ENCODE results near the gene GALNT13. TPM values are rescaled to one million over a fixed set of nuclear protein-coding genes. Genes with fewer than 3 reads are reported as not detected.

GALNT13 gene
- total RNA-seq, 3 donors from 2014 or later, result 0.33 to 17.3 (median 0.44) TPM

GRCh38 chr2:154242687-154243086 is 371.0 kb downstream of the GALNT13 start:
- Histone ChIP-seq H3K4me3 (no peak overlapping the region), H3K27me3 (no peaks in the 10 kb centered on the region), H3K27ac (no peak overlapping the region), H3K4me1 (no peaks in the 10 kb centered on the region), H3K36me3 (no peaks in the 10 kb centered on the region), H3K9me3 (no peaks in the 10 kb centered on the region)
- no peak for DNase-seq (ENCODE audit: low spot score in 2 of 2)
- no peak for TF ChIP-seq POLR2AphosphoS5 (IDR thresholded peaks at IDR 0.05)
- no peak for TF ChIP-seq POLR2A (IDR thresholded peaks at IDR 0.05)
- TF ChIP-seq CTCF (IDR thresholded peaks at IDR 0.05), result no peak
- intact Hi-C loops (cut with DNase I; ENCODE audit: low total_unique reads), result no loop called here

- no peak for DNase-seq (ENCODE audit: low spot score in 2 of 2)
- TF ChIP-seq POLR2AphosphoS5 (IDR thresholded peaks at IDR 0.05), result no peak
- TF ChIP-seq CTCF (IDR thresholded peaks at IDR 0.05), result no peak
- TF ChIP-seq POLR2A (IDR thresholded peaks at IDR 0.05), result no peak
- Histone ChIP-seq H3K36me3 (no peaks in the 10 kb centered on the region), H3K27me3 (no peaks in the 10 kb centered on the region), H3K27ac (no peak overlapping the region), H3K4me1 (no peaks in the 10 kb centered on the region), H3K4me3 (no peak overlapping the region), H3K9me3 (no peaks in the 10 kb centered on the region)
- intact Hi-C loops (cut with DNase I; ENCODE audit: low total_unique reads), result no loop called here
These were observed 372.0 kb downstream of the GALNT13 start for GRCh38 chr2:154243685-154244084.

GRCh38 chr2:154244932-154245331 is 373.2 kb downstream of the GALNT13 start:
- DNase-seq (ENCODE audit: low spot score in 2 of 2), result no peak
- Histone ChIP-seq H3K9me3 (no peaks in the 10 kb centered on the region), H3K36me3 (no peaks in the 10 kb centered on the region), H3K4me1 (no peaks in the 10 kb centered on the region), H3K27ac (no peak overlapping the region), H3K4me3 (no peak overlapping the region), H3K27me3 (no peaks in the 10 kb centered on the region)
- TF ChIP-seq POLR2A (IDR thresholded peaks at IDR 0.05), result no peak
- TF ChIP-seq POLR2AphosphoS5 (IDR thresholded peaks at IDR 0.05), result no peak
- no peak for TF ChIP-seq CTCF (IDR thresholded peaks at IDR 0.05)
- intact Hi-C loops (cut with DNase I; ENCODE audit: low total_unique reads), result no loop called here

- no peak for TF ChIP-seq POLR2AphosphoS5 (IDR thresholded peaks at IDR 0.05)
- no peak for TF ChIP-seq POLR2A (IDR thresholded peaks at IDR 0.05)
- no peak for TF ChIP-seq CTCF (IDR thresholded peaks at IDR 0.05)
- no peak overlapping the region for H3K27ac ChIP-seq
- H3K36me3 ChIP-seq, result no peaks in the 10 kb centered on the region
- intact Hi-C loops (cut with DNase I; ENCODE audit: low total_unique reads), result no loop called here
- no peak overlapping the region for H3K4me3 ChIP-seq
- no peaks in the 10 kb centered on the region for H3K27me3 ChIP-seq
- DNase-seq (ENCODE audit: low spot score in 2 of 2), result no peak
- H3K9me3 ChIP-seq, result no peaks in the 10 kb centered on the region
- H3K4me1 ChIP-seq, result no peaks in the 10 kb centered on the region
These were observed 375.8 kb downstream of the GALNT13 start for GRCh38 chr2:154247503-154247902.

GRCh38 chr2:154256136-154256535 is 384.4 kb downstream of the GALNT13 start:
- Histone ChIP-seq H3K9me3 (no peaks in the 10 kb centered on the region), H3K27me3 (no peaks in the 10 kb centered on the region), H3K27ac (no peak overlapping the region), H3K36me3 (no peaks in the 10 kb centered on the region), H3K4me1 (no peaks in the 10 kb centered on the region), H3K4me3 (no peak overlapping the region)
- TF ChIP-seq POLR2A (IDR thresholded peaks at IDR 0.05), result no peak
- TF ChIP-seq POLR2AphosphoS5 (IDR thresholded peaks at IDR 0.05), result no peak
- no peak for TF ChIP-seq CTCF (IDR thresholded peaks at IDR 0.05)
- DNase-seq (ENCODE audit: low spot score in 2 of 2), result no peak
- intact Hi-C loops (cut with DNase I; ENCODE audit: low total_unique reads), result no loop called here

Measured in breast epithelium (tissue), 4 donors.